ENCODE measurements around the gene IFNA10. TPM values are rescaled to one million over a fixed set of nuclear protein-coding genes. Genes with fewer than 3 reads are reported as not detected.
"Not testable (repeated sequence)": the region's sequence is repeated elsewhere in the genome, so short reads cannot be mapped to it uniquely, and the experiment has no call there.

Gene IFNA10
- polyA plus RNA-seq, 1 donor (not counting 4 experiments of a cell fraction or from before 2014, with no cell fraction given): not detected

DNA sequence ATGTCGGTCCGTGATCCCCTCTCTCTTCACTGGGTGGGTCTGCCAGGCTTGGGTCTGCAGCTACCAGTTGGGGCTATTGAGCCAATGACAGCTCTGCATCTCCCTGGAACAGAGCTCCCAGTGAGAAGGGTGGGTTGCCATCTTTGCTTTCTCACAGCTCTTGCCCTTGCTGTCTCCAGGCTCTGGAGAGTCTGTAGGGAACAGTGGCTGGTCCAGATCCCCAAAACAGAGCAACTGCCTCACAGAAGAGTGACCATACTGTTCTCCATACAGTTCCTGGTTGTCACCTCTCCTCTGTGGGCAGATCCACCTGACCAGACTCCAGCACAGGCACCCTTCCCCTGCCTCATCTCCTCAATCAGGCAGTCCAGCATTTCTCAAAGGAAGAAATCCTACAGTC, 26.3 kb upstream of the IFNA10 start:
- Histone ChIP-seq H3K9me1 (ENCODE audit: control insufficient read depth, extremely low read depth, insufficient read depth, low read length) (no peaks in the 10 kb centered on the region), H3K9me3 (ENCODE audit: control insufficient read depth, low read depth, low read length) (no peaks in the 10 kb centered on the region), H3K36me3 (ENCODE audit: control insufficient read depth in 2 of 2, extremely low read depth in 1 of 2, insufficient read depth in 2 of 2, low read length in 2 of 2) (no peaks in the 10 kb centered on the region), H3K27me3 (ENCODE audit: control insufficient read depth, extremely low read depth, insufficient read depth, low read length) (peaks cover 7% of the 10 kb centered on the region), H3K79me2 (ENCODE audit: control insufficient read depth, insufficient read depth, low read length) (no peaks in the 10 kb centered on the region), H3K27ac (ENCODE audit: control insufficient read depth, insufficient read depth, low read length) (no peak overlapping the region), H3K9ac (ENCODE audit: control insufficient read depth, extremely low read depth, insufficient read depth, low read length) (no peak overlapping the region), H3K4me1 (ENCODE audit: control insufficient read depth, extremely low read depth, insufficient read depth, low read length) (no peaks in the 10 kb centered on the region), H4K20me1 (ENCODE audit: control insufficient read depth, extremely low read depth, insufficient read depth, low read length) (no peaks in the 10 kb centered on the region), H2AFZ (ENCODE audit: control insufficient read depth, low read length) (no peak overlapping the region), H3K4me3 (ENCODE audit: control insufficient read depth in 2 of 3, extremely low read depth in 1 of 3, insufficient read depth in 2 of 3, low read depth in 1 of 3, low read length in 3 of 3) (no peak overlapping the region), H3K4me2 (ENCODE audit: control insufficient read depth, extremely low read depth, insufficient read depth, low read depth, low read length) (no peak overlapping the region)
- FAIRE-seq (no peak), DNase-seq (ENCODE audit: low read depth, low spot score) (no peak)
- dilution Hi-C loops (cut with MboI; ENCODE audit: extremely low pct_ligation_motif_present, low sequenced_read_pairs): no loop called here
- TF ChIP-seq, protein P1, sequence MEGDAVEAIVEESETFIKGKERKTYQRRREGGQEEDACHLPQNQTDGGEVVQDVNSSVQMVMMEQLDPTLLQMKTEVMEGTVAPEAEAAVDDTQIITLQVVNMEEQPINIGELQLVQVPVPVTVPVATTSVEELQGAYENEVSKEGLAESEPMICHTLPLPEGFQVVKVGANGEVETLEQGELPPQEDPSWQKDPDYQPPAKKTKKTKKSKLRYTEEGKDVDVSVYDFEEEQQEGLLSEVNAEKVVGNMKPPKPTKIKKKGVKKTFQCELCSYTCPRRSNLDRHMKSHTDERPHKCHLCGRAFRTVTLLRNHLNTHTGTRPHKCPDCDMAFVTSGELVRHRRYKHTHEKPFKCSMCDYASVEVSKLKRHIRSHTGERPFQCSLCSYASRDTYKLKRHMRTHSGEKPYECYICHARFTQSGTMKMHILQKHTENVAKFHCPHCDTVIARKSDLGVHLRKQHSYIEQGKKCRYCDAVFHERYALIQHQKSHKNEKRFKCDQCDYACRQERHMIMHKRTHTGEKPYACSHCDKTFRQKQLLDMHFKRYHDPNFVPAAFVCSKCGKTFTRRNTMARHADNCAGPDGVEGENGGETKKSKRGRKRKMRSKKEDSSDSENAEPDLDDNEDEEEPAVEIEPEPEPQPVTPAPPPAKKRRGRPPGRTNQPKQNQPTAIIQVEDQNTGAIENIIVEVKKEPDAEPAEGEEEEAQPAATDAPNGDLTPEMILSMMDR (optimal IDR thresholded peaks at IDR 0.05 in 1 of 3, IDR thresholded peaks at IDR 0.05 in 1 of 3, conservative IDR thresholded peaks at IDR 0.05 in 1 of 3; ENCODE audit: extremely low read depth in 1 of 3, insufficient read depth in 2 of 3, low read length in 3 of 3): no peak

GRCh38 chr9:21228122-21228521, 21.2 kb upstream of the IFNA10 start, which contains the start of gene IFNA17:
Gene IFNA17, minus strand, starts transcription at chr9:21228222. Its CDS starts 49 bp downstream, at chr9:21228173.
- no peaks in the 10 kb centered on the region for H3K9me1 ChIP-seq (ENCODE audit: control insufficient read depth, extremely low read depth, insufficient read depth, low read length)

GRCh38 chr9:21217211-21217610, 10.3 kb upstream of the IFNA10 start, which contains the start of gene IFNA16:
Gene IFNA16, minus strand, starts transcription at chr9:21217311. Its CDS starts 6 bp downstream, at chr9:21217305.
- H3K79me2 ChIP-seq (ENCODE audit: control insufficient read depth, insufficient read depth, low read length): not testable (repeated sequence)

More at GRCh38 chr9:21228122-21228521, 21.2 kb upstream of the IFNA10 start, which contains the start of gene IFNA17:
- Histone ChIP-seq H3K27me3 (ENCODE audit: control insufficient read depth, extremely low read depth, insufficient read depth, low read length) (no peaks in the 10 kb centered on the region), H3K9ac (ENCODE audit: control insufficient read depth, extremely low read depth, insufficient read depth, low read length) (no peak within 1 kb of the TSS), H3K27ac (ENCODE audit: control insufficient read depth, insufficient read depth, low read length) (no peak within 1 kb of the TSS), H3K9me3 (ENCODE audit: control insufficient read depth, low read depth, low read length) (no peaks in the 10 kb centered on the region), H3K4me1 (ENCODE audit: control insufficient read depth, extremely low read depth, insufficient read depth, low read length) (no peaks in the 10 kb centered on the region), H4K20me1 (ENCODE audit: control insufficient read depth, extremely low read depth, insufficient read depth, low read length) (no peaks in the 10 kb centered on the region), H3K4me3 (ENCODE audit: control insufficient read depth in 2 of 3, extremely low read depth in 1 of 3, insufficient read depth in 2 of 3, low read depth in 1 of 3, low read length in 3 of 3) (no peak within 1 kb of the TSS), H2AFZ (ENCODE audit: control insufficient read depth, low read length) (no peak within 1 kb of the TSS), H3K79me2 (ENCODE audit: control insufficient read depth, insufficient read depth, low read length) (no peaks in the 10 kb centered on the region), H3K4me2 (ENCODE audit: control insufficient read depth, extremely low read depth, insufficient read depth, low read depth, low read length) (no peak within 1 kb of the TSS), H3K36me3 (ENCODE audit: control insufficient read depth in 2 of 2, extremely low read depth in 1 of 2, insufficient read depth in 2 of 2, low read length in 2 of 2) (no peaks in the 10 kb centered on the region)
- dilution Hi-C loops (cut with MboI; ENCODE audit: extremely low pct_ligation_motif_present, low sequenced_read_pairs): no loop called here
- FAIRE-seq (no peak), DNase-seq (ENCODE audit: low read depth, low spot score) (no peak)
- TF ChIP-seq, protein P1 (optimal IDR thresholded peaks at IDR 0.05 in 1 of 3, IDR thresholded peaks at IDR 0.05 in 1 of 3, conservative IDR thresholded peaks at IDR 0.05 in 1 of 3; ENCODE audit: extremely low read depth in 1 of 3, insufficient read depth in 2 of 3, low read length in 3 of 3): no peak
- no peak for TF ChIP-seq EZH2 (IDR thresholded peaks at IDR 0.05; ENCODE audit: low read length)

More at GRCh38 chr9:21217211-21217610, 10.3 kb upstream of the IFNA10 start, which contains the start of gene IFNA16:
- H3K4me2 ChIP-seq (ENCODE audit: control insufficient read depth, extremely low read depth, insufficient read depth, low read depth, low read length); H3K36me3 ChIP-seq (ENCODE audit: control insufficient read depth in 2 of 2, extremely low read depth in 1 of 2, insufficient read depth in 2 of 2, low read length in 2 of 2); DNase-seq (ENCODE audit: low read depth, low spot score); H3K4me1 ChIP-seq (ENCODE audit: control insufficient read depth, extremely low read depth, insufficient read depth, low read length); H3K9ac ChIP-seq (ENCODE audit: control insufficient read depth, extremely low read depth, insufficient read depth, low read length); dilution Hi-C loops (cut with MboI; ENCODE audit: extremely low pct_ligation_motif_present, low sequenced_read_pairs); H4K20me1 ChIP-seq (ENCODE audit: control insufficient read depth, extremely low read depth, insufficient read depth, low read length); FAIRE-seq; H2AFZ ChIP-seq (ENCODE audit: control insufficient read depth, low read length); H3K27ac ChIP-seq (ENCODE audit: control insufficient read depth, insufficient read depth, low read length); H3K9me1 ChIP-seq (ENCODE audit: control insufficient read depth, extremely low read depth, insufficient read depth, low read length); H3K27me3 ChIP-seq (ENCODE audit: control insufficient read depth, extremely low read depth, insufficient read depth, low read length); H3K9me3 ChIP-seq (ENCODE audit: control insufficient read depth, low read depth, low read length); H3K4me3 ChIP-seq (ENCODE audit: control insufficient read depth in 2 of 3, extremely low read depth in 1 of 3, insufficient read depth in 2 of 3, low read depth in 1 of 3, low read length in 3 of 3): not testable (repeated sequence)

Data from keratinocyte (primary cell).